Urinary bladder (tissue), 4 donors: Measurements from ENCODE around the gene RAD9B. TPM values are rescaled to one million over a fixed set of nuclear protein-coding genes. Genes with fewer than 3 reads are reported as not detected.
A peak's percentile ranks its signal among the peaks of the same experiment; 100 is the strongest.
"Not testable (repeated sequence)": the region's sequence is repeated elsewhere in the genome, so short reads cannot be mapped to it uniquely, and the experiment has no call there.

ENCODE experiments used
- DNase-seq: peaks from one replicate; pipeline ENCODE4 v3.0.0-alpha.2; 2015; ENCODE audit errors: extremely low spot score
- H3K27ac ChIP-seq: one replicate; pipeline ENCODE4 v1.5.1; 2013; ENCODE audit warnings: low read depth, mild to moderate bottlenecking, moderate library complexity
- H3K36me3 ChIP-seq: one replicate; pipeline ENCODE4 v1.6.1; 2013; ENCODE audit warnings: mild to moderate bottlenecking, moderate library complexity; ENCODE audit not compliant: insufficient read depth
- H3K4me1 ChIP-seq: one replicate; pipeline ENCODE4 v1.6.1; 2013; ENCODE audit warnings: mild to moderate bottlenecking, moderate library complexity; ENCODE audit not compliant: insufficient read depth
- H3K4me3 ChIP-seq: one replicate; pipeline ENCODE4 v1.5.1; 2013; ENCODE audit warnings: low read depth, low read length
- WGBS: extraction: QIAGEN DNeasy Blood & Tissue Kit; methylation state at CpG from one replicate; pipeline ENCODE4 v1.1.7; 2013; 5-methylcytosine and 5-hydroxymethylcytosine counted together
- polyA plus RNA-seq: library from polyadenylated mRNA; stranded (reverse); fragments of 200-250 nt; gene quantifications from one replicate; pipeline ENCODE4 v1.2.3, GENCODE V29; 2013
- total RNA-seq: library from RNA; depleted of rRNA; stranded (reverse); fragments of >200 nt; gene quantifications from one replicate; pipeline ENCODE4 v1.2.3, GENCODE V29; 2014
- donor health status: healthy with polysubstance abuse.
- donor health status: healthy.

Gene RAD9B
- total RNA-seq (2.1 TPM), polyA plus RNA-seq (0.51 TPM)

DNA sequence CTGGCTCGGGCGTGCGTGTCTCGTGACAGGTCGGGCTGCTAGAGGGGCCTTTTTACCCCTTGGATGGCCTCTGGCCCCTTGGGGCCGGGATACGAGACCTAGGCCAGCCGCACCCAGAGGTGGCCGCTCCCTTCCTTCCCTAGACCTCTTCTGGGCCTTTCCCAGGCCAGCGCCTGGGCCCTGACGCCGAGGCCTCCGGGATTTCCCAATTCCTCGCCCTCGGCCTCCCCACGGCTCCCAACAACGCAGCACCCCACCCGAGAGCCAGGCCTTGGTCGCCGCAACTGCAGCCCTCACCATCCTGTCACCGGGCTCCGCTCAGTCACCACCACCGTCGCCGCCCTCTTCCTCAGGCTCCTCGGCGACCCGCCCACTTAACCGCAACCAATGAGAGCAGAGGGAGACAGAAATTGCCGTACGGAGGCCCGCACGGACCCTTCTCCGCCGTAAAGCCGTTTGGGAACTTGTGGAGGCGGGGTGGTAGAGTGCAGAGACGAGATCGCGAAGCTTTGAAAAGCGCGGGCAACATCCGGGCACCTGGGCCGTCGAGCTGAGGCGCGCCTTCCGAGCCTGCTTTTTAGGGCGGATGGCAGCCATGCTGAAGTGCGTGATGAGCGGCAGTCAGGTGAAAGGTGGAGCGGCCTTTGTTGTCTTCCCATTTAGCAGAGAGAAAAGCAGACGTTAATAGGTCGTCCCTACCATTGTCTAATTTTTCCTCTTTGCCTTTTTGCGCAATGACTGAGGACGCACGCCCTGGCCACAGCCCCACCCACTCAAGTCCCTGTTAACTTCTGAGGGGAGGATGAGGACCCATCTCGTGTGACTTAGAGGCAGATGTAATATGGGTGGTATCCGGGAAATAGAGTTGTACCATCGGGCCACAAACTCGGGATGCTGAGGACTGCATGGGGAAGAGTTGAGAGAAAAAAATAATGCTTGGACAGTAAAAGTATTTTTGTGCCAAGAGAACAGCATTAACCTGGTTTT lies at the start of gene RAD9B, which contains the start of gene VPS29:
Gene RAD9B (plus strand): TSS at position 580 of the 987 bp plus-strand sequence. CDS start 7 bp downstream, at position 587.
Gene VPS29 (minus strand): TSS at position 360 of the 987 bp plus-strand sequence. CDS start 60 bp downstream, at position 300.
- peak within 1 kb of the TSS; percentile 70 for H3K4me3 ChIP-seq
- no peaks in the 10 kb centered on the region for H3K36me3 ChIP-seq
- WGBS = 8% methylated on average over 61 of the region's 61 CpGs
- DNase-seq = peak; percentile 92
- H3K27ac ChIP-seq = peak within 1 kb of the TSS; percentile 87
- H3K4me1 ChIP-seq = no peaks in the 10 kb centered on the region

GRCh38 chr12:110453569-110454296 lies 48.4 kb upstream of the RAD9B start:
- H3K4me1 ChIP-seq = no peaks in the 10 kb centered on the region
- no peaks in the 10 kb centered on the region for H3K36me3 ChIP-seq
- H3K4me3 ChIP-seq = no peak overlapping the region
- WGBS = 94% methylated on average over 4 of the region's 4 CpGs
- H3K27ac ChIP-seq = no peak overlapping the region
- no peak for DNase-seq

- 92% methylated on average over 4 of the region's 4 CpGs for WGBS
- Histone ChIP-seq H3K4me1 (no peaks in the 10 kb centered on the region), H3K4me3 (no peak overlapping the region), H3K27ac (no peak overlapping the region), H3K36me3 (peaks cover 3% of the 10 kb centered on the region)
- no peak for DNase-seq
These were observed 43.4 kb upstream of the RAD9B start for GRCh38 chr12:110458756-110459155.

- DNase-seq, H3K27ac ChIP-seq, H3K4me1 ChIP-seq, H3K4me3 ChIP-seq, H3K36me3 ChIP-seq: not testable (repeated sequence)
- WGBS = 89% methylated on average over 5 of the region's 5 CpGs
These were observed 40.9 kb upstream of the RAD9B start for GRCh38 chr12:110461189-110461588.

- no peaks in the 10 kb centered on the region for H3K4me1 ChIP-seq
- WGBS = 95% methylated on average over 2 of the region's 2 CpGs
- no peak for DNase-seq
- H3K36me3 ChIP-seq = peaks cover 5% of the 10 kb centered on the region
- no peak overlapping the region for H3K27ac ChIP-seq
- no peak overlapping the region for H3K4me3 ChIP-seq
These were observed 37.1 kb upstream of the RAD9B start for GRCh38 chr12:110465024-110465423.

GRCh38 chr12:110465765-110466164 lies 36.4 kb upstream of the RAD9B start:
- not testable (repeated sequence) for H3K4me3 ChIP-seq, DNase-seq, H3K4me1 ChIP-seq, H3K27ac ChIP-seq, H3K36me3 ChIP-seq
- 94% methylated on average over 11 of the region's 11 CpGs for WGBS

- Histone ChIP-seq H3K4me3 (no peak overlapping the region), H3K36me3 (peaks cover 5% of the 10 kb centered on the region), H3K27ac (no peak overlapping the region), H3K4me1 (no peaks in the 10 kb centered on the region)
- DNase-seq = no peak
- 64% methylated on average over 5 of the region's 5 CpGs for WGBS
These were observed 35.3 kb upstream of the RAD9B start for GRCh38 chr12:110466791-110467190.

- H3K4me3 ChIP-seq = peak overlapping the region; percentile 62
- H3K36me3 ChIP-seq = peaks cover 2% of the 10 kb centered on the region
- under 1% methylated on average over 15 of the region's 15 CpGs for WGBS
- no peak for DNase-seq
- H3K4me1 ChIP-seq = no peaks in the 10 kb centered on the region
- H3K27ac ChIP-seq = peak overlapping the region; percentile 46
These were observed 34.3 kb upstream of the RAD9B start for GRCh38 chr12:110467847-110468213.

DNA sequence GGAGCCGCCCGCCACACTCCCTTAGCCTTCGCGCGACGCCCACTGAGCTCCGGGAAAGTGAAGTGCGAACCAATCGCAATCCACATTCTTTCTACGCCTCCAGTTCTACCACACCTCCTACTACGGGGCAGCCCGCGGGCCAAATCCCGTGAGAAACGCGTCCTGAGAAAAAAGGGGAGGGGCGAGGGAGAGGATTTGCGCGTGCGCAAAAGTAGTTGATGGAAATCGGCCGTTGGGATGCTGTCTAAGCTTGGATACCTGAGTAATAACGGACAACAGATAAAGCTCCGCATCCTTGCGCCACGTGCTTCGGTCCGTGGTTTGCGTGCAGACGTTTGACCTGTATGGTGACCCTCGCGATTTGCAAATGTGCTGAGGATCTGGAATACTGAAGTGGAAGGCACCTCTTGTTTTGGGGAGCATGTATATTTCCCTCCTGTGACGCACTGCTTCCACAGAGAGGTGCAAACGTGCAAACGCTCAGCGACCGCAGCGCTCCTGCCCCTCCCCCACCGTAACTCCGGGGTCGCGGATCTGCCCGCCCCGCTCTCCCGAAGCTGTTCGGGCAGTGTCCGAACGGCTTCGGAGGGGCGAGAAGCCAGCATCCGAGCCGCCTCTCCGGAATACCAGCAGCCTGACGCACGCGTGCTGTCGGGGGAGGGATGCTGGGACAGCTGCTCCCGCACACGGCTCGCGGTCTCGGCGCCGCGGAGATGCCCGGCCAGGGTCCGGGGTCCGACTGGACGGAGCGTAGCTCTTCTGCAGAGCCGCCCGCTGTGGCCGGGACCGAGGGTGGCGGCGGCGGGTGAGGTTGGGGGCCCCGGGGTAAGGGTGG lies 33.7 kb upstream of the RAD9B start, which contains the start of the genes FAM216A and GPN3:
Gene FAM216A (plus strand): TSS at position 632 of the 835 bp plus-strand sequence. CDS start 31 bp downstream, at position 663.
Gene GPN3 (minus strand): TSS at position 44 of the 835 bp plus-strand sequence. CDS start 54 bp downstream, outside the sequence.
- Histone ChIP-seq H3K4me3 (peak within 1 kb of the TSS; percentile 62), H3K4me1 (no peaks in the 10 kb centered on the region), H3K27ac (peak within 1 kb of the TSS; percentile 92), H3K36me3 (peaks cover 2% of the 10 kb centered on the region)
- DNase-seq = peak; percentile 99
- WGBS = under 1% methylated on average over 78 of the region's 78 CpGs

- peaks cover 2% of the 10 kb centered on the region for H3K36me3 ChIP-seq
- H3K4me3 ChIP-seq = no peak overlapping the region
- no peaks in the 10 kb centered on the region for H3K4me1 ChIP-seq
- 97% methylated on average over 7 of the region's 7 CpGs for WGBS
- no peak overlapping the region for H3K27ac ChIP-seq
- DNase-seq = no peak
These were observed 26.7 kb upstream of the RAD9B start for GRCh38 chr12:110475426-110475825.

- DNase-seq = no peak
- H3K27ac ChIP-seq = no peak overlapping the region
- H3K36me3 ChIP-seq = no peaks in the 10 kb centered on the region
- WGBS = 70% methylated on average over 4 of the region's 4 CpGs
- no peaks in the 10 kb centered on the region for H3K4me1 ChIP-seq
- no peak overlapping the region for H3K4me3 ChIP-seq
These were observed 3.0 kb upstream of the RAD9B start for GRCh38 chr12:110498984-110499706.

- H3K4me3 ChIP-seq = peak overlapping the region; percentile 70
- under 1% methylated on average over 17 of the region's 17 CpGs for whole genome bisulfite sequencing
- DNase-seq = peak; percentile 3
These were observed 756 bp upstream of the RAD9B start for GRCh38 chr12:110501399-110501751.

More at GRCh38 chr12:110501399-110501751, 756 bp upstream of the RAD9B start:
- Histone ChIP-seq H3K4me1 (no peaks in the 10 kb centered on the region), H3K27ac (peak overlapping the region; percentile 87), H3K36me3 (no peaks in the 10 kb centered on the region)
